Measurements from ENCODE around the gene MRPS35.

DNA sequence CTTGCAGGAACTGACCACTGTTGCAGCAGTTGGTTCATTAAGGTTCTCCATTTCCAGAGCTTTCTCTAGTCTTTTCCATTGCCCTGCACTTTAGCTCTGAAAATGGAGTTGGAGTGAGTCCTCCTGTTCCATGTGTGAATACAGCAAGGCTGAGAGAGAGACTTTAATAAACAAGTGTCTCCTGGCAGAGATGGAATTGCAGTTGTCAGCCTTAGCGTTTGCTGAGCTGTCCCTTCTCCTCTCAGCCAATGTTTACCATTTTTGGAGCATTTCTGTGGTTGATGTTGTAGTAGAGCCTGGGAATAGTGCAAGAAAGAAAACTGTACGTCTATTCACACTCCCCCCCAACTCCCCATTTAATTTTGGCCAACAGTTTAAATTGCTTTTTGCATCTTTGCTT lies 76.9 kb downstream of the MRPS35 start:
- no peak for TF ChIP-seq EZH2phosphoT487 (IDR thresholded peaks at IDR 0.05; ENCODE audit: borderline replicate concordance, low read length)
- TF ChIP-seq, protein P1, sequence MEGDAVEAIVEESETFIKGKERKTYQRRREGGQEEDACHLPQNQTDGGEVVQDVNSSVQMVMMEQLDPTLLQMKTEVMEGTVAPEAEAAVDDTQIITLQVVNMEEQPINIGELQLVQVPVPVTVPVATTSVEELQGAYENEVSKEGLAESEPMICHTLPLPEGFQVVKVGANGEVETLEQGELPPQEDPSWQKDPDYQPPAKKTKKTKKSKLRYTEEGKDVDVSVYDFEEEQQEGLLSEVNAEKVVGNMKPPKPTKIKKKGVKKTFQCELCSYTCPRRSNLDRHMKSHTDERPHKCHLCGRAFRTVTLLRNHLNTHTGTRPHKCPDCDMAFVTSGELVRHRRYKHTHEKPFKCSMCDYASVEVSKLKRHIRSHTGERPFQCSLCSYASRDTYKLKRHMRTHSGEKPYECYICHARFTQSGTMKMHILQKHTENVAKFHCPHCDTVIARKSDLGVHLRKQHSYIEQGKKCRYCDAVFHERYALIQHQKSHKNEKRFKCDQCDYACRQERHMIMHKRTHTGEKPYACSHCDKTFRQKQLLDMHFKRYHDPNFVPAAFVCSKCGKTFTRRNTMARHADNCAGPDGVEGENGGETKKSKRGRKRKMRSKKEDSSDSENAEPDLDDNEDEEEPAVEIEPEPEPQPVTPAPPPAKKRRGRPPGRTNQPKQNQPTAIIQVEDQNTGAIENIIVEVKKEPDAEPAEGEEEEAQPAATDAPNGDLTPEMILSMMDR (conservative IDR thresholded peaks at IDR 0.05; ENCODE audit: low read depth, low read length): no peak
- TF ChIP-seq EZH2 (IDR thresholded peaks at IDR 0.05; ENCODE audit: low read length, unreplicated experiment): no peak
